Measurements from ENCODE around the gene NACA. TPM values are rescaled to one million over a fixed set of nuclear protein-coding genes. Genes with fewer than 3 reads are reported as not detected.
A peak's percentile ranks its signal among the peaks of the same experiment; 100 is the strongest.

Gene NACA
- 1,068 TPM for polyA plus RNA-seq (2012; ENCODE audit: insufficient read depth, insufficient read length, low read depth)

DNA sequence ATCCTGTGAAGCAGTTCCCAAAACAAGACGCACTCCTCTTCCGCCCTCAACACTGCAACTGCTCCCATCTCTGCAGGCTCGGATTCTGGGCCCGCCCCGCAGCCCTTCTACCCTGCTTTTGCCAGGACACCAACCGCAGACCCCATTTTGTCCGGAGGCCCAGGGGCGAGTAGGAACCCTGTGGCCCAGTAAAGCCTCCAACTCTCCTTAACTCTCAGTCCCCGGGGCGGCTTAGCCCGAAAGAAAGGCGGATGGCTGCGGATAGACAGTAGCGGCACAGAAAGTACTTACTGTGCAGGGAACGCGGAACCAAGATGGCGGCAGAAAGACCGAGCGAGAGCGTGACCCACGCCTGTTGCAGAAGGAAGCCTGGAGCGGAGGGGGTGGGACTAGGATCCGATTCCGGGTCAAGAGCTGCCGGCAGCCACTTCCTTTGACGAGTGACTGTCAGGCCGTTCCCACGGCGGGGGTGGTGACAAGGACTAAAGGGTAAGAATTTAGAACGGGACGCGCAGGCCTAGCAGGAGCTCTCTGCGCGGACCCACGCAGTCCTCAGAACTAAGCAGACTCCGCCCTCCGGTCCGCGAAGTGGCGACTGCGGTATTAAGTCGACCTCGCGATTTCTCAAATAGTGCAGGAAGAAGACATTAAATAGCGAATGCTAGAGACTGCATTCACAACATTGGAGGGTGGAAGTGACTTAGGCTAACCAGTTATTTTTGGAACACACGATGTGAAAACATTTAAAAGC, at the start of gene NACA:
Gene NACA (minus strand): TSS at position 328 of the 751 bp plus-strand sequence. CDS start 778 bp downstream, outside the sequence.
- Histone ChIP-seq H3K27me3 (no peaks in the 10 kb centered on the region), H3K36me3 (peaks cover 52% of the 10 kb centered on the region), H3K4me1 (peaks cover 5% of the 10 kb centered on the region), H3K9me3 (no peaks in the 10 kb centered on the region), H3K4me3 (ENCODE audit: low read depth, low read length) (peak within 1 kb of the TSS; percentile 100)
- peak; percentile 98 for DNase-seq
- no peak for TF ChIP-seq CTCF (IDR thresholded peaks at IDR 0.05; ENCODE audit: low read depth, low read length)

GRCh38 chr12:56773113-56773512, 48.0 kb upstream of the NACA start:
- Histone ChIP-seq H3K27me3 (no peaks in the 10 kb centered on the region), H3K4me1 (no peaks in the 10 kb centered on the region), H3K4me3 (ENCODE audit: low read depth, low read length) (no peak overlapping the region), H3K9me3 (no peaks in the 10 kb centered on the region), H3K36me3 (no peaks in the 10 kb centered on the region)
- DNase-seq = no peak
- no peak for TF ChIP-seq CTCF (IDR thresholded peaks at IDR 0.05; ENCODE audit: low read depth, low read length)

DNA sequence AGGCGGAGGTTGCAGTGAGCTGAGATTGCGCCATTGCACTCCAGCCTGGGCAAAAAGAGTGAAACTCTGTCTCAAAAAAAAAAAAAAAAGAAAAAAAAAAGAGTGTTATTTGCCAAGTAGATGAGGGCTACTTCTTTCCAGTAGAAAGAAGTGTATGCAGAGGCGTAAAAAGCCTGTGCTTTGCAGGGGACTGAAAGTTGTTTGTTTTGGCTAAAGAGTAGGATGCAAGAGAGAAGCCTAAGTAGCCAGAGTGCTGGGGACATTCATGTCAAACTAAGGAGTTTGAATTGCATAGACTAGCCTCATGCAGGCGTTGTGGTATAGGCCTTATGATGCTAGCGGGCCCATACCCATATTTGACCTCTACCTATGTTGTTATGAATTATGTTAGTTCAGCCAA, 47.5 kb upstream of the NACA start:
- Histone ChIP-seq H3K27me3 (no peaks in the 10 kb centered on the region), H3K4me1 (no peaks in the 10 kb centered on the region), H3K9me3 (no peaks in the 10 kb centered on the region), H3K4me3 (ENCODE audit: low read depth, low read length) (no peak overlapping the region), H3K36me3 (no peaks in the 10 kb centered on the region)
- TF ChIP-seq CTCF (IDR thresholded peaks at IDR 0.05; ENCODE audit: low read depth, low read length) = no peak
- DNase-seq = no peak

GRCh38 chr12:56769868-56770267, 44.8 kb upstream of the NACA start:
- Histone ChIP-seq H3K4me3 (ENCODE audit: low read depth, low read length) (no peak overlapping the region), H3K9me3 (no peaks in the 10 kb centered on the region), H3K4me1 (no peaks in the 10 kb centered on the region), H3K36me3 (no peaks in the 10 kb centered on the region), H3K27me3 (no peaks in the 10 kb centered on the region)
- no peak for DNase-seq
- no peak for TF ChIP-seq CTCF (IDR thresholded peaks at IDR 0.05; ENCODE audit: low read depth, low read length)

- Histone ChIP-seq H3K36me3 (no peaks in the 10 kb centered on the region), H3K9me3 (no peaks in the 10 kb centered on the region), H3K4me1 (no peaks in the 10 kb centered on the region), H3K4me3 (ENCODE audit: low read depth, low read length) (no peak overlapping the region), H3K27me3 (no peaks in the 10 kb centered on the region)
- DNase-seq = no peak
- no peak for TF ChIP-seq CTCF (IDR thresholded peaks at IDR 0.05; ENCODE audit: low read depth, low read length)
Observed at GRCh38 chr12:56768424-56768823, 43.3 kb upstream of the NACA start.

DNA sequence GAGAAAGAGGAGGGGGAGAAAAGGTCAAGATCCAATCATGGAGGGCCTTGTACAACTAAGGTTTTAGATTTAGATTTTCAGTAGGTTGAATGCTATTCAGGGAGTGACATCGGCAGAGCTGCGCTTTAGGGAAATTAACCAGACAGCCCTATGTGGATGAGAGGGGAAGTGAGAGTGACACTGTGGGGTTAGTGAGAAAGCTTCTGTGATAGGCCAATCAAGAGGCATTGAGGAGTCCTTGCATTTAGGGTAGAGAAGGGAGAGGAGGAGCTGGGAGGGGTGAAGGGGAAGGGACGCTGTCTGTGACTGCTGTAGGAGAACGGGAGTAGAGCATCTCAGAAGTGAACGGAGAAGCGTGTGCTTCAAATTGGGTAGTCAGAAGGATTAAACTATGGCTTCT, 41.4 kb upstream of the NACA start:
- no peak for TF ChIP-seq CTCF (IDR thresholded peaks at IDR 0.05; ENCODE audit: low read depth, low read length)
- no peaks in the 10 kb centered on the region for H3K27me3 ChIP-seq
- no peaks in the 10 kb centered on the region for H3K4me1 ChIP-seq
- H3K4me3 ChIP-seq (ENCODE audit: low read depth, low read length) = no peak overlapping the region
- H3K9me3 ChIP-seq = no peaks in the 10 kb centered on the region
- no peak for DNase-seq
- H3K36me3 ChIP-seq = no peaks in the 10 kb centered on the region
